Omental fat pad (tissue), 4 donors: ENCODE measurements around the gene CD93. TPM values are rescaled to one million over a fixed set of nuclear protein-coding genes. Genes with fewer than 3 reads are reported as not detected.

Experiments used
- ATAC-seq: fragments of 150-250 bp; one replicate; pipeline ENCODE4 v1.9.1; 2016; ENCODE audit warnings: mild to moderate bottlenecking, moderate library complexity; ENCODE audit not compliant: low FRiP score
- DNase-seq: peaks from one replicate; pipeline ENCODE4 v3.0.0-alpha.2; 2019; ENCODE audit warnings: low spot score
- total RNA-seq, 4 donors: library from RNA; depleted of rRNA; stranded (reverse); fragments of >200 nt; gene quantifications; one replicate each; pipeline ENCODE4 v1.1.0, GENCODE V29; 2016
- TF ChIP-seq, protein P1 (sequence below), 3 donors: fragments of 450-650 bp; IDR thresholded peaks; one replicate each; pipeline ENCODE4 v1.5.1; 2016 to 2017; ENCODE audit warnings: antibody characterized with exemption in 3 of 3, mild to moderate bottlenecking in 3 of 3, moderate library complexity in 2 of 3

Gene CD93
- total RNA-seq, 4 donors from 2014 or later, result 43.8 to 227 (median 140) TPM

DNA sequence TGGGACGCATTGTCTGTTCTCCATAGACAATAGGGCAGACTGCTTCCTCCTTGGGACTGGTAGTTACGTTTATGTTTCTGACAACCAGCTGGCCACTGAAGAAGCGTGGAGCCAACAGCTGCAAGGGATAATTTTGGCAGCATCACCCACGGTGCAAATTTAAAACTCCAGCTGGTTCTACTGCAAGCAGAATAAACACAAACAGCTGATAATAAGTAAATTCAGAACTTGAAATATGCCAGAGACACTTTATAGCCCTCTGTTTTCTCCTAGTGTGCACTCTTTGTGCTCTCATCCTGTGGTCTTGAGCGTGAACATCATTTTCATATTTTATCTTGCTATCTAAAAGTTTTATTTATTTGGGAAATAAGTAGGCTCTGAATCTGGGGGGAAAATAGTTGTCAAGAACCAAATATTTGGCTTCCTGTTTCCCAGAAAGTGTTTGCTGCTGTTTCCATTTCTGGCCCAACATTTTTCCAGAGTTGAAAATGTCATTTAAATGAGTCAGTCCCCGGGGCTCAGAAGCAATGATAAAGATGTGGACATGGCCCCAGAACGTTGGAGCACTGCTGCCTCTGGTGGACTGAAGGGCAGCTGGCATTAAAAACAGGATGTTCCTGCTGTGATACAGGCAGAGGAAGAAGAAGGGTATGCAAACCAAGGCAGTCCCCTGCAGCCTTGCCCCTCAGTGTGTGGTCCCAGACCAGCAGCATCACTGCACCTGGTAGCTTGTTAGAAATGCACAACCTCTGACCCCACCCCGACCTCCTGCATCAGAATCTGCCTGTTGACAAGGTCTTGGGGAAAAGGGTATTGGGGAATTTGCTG lies 24.2 kb downstream of the CD93 start:
- TF ChIP-seq, protein P1, sequence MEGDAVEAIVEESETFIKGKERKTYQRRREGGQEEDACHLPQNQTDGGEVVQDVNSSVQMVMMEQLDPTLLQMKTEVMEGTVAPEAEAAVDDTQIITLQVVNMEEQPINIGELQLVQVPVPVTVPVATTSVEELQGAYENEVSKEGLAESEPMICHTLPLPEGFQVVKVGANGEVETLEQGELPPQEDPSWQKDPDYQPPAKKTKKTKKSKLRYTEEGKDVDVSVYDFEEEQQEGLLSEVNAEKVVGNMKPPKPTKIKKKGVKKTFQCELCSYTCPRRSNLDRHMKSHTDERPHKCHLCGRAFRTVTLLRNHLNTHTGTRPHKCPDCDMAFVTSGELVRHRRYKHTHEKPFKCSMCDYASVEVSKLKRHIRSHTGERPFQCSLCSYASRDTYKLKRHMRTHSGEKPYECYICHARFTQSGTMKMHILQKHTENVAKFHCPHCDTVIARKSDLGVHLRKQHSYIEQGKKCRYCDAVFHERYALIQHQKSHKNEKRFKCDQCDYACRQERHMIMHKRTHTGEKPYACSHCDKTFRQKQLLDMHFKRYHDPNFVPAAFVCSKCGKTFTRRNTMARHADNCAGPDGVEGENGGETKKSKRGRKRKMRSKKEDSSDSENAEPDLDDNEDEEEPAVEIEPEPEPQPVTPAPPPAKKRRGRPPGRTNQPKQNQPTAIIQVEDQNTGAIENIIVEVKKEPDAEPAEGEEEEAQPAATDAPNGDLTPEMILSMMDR (IDR thresholded peaks at IDR 0.05), result no peak
- DNase-seq, result no peak

GRCh38 chr20:23061262-23061661 lies 24.9 kb downstream of the CD93 start:
- DNase-seq (no peak), ATAC-seq (no peak)

More for the DNA sequence above, 24.2 kb downstream of the CD93 start:
- peak; percentile 76 for ATAC-seq

GRCh38 chr20:23060629-23061028 lies 25.5 kb downstream of the CD93 start:
- TF ChIP-seq, protein P1 (IDR thresholded peaks at IDR 0.05), result no peak
- ATAC-seq (no peak), DNase-seq (no peak)

More at GRCh38 chr20:23061262-23061661, 24.9 kb downstream of the CD93 start:
- TF ChIP-seq, protein P1 (IDR thresholded peaks at IDR 0.05), result no peak

- ATAC-seq (no peak), DNase-seq (no peak)
- TF ChIP-seq, protein P1 (IDR thresholded peaks at IDR 0.05), result no peak
Observed at GRCh38 chr20:23059846-23060245, 26.3 kb downstream of the CD93 start.

DNA sequence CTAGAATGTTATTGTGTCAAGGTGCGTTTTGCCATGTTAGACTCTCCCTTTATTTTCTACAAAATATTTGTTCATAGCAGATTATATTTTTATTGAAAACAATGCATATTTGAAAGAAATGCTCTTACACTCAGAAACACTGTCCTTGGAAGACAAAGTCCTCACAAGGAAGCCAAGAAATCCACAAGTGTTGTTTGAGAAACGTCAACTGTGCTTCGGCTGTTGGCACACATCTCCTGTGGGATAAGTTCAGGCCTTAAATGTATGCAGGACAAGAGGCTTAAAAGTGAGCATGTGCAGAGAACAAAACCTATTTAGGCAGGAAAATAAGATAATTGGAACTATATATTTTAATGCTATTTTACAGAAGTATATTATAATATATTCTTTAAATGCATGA lies 27.1 kb downstream of the CD93 start:
- TF ChIP-seq, protein P1 (IDR thresholded peaks at IDR 0.05), result no peak
- ATAC-seq (no peak), DNase-seq (no peak)

GRCh38 chr20:23058240-23058639 lies 27.9 kb downstream of the CD93 start:
- TF ChIP-seq, protein P1 (IDR thresholded peaks at IDR 0.05), result no peak
- no peak for ATAC-seq

DNA sequence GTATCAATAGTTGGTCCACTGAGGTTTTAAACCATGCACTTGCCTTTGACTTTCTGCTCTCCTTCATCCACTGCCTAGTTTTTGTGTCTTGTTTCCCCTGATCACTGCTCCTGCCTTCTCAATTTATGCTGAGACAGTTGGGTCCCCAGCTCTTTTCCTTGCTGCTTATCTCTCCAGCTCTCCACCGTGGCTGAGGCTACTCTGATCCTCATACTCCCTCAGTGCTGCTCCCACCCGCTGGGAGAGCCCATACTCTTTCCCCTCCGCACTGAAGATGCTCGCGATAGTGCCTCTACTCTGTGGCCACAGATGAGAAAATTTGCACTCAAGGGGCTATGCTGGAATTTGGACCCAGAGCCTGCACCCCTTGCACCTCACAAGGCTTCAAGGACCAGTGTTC lies 33.2 kb downstream of the CD93 start:
- DNase-seq (no peak), ATAC-seq (no peak)
- TF ChIP-seq, protein P1 (IDR thresholded peaks at IDR 0.05), result no peak

More at GRCh38 chr20:23058240-23058639, 27.9 kb downstream of the CD93 start:
- no peak for DNase-seq
